Caco-2 (cell line): ENCODE data around the gene HOXB4. TPM values are rescaled to one million over a fixed set of nuclear protein-coding genes. Genes with fewer than 3 reads are reported as not detected.

ENCODE experiments used
- BruUV-seq: library from RNA; stranded (reverse); fragments of 400-500 nt; replicated peaks from 2 replicates; lab custom pipeline; 2021; lab: Mats Ljungman, UMichigan
- CTCF ChIA-PET: fragments of 300-600 bp; sonication (Branson Sonifier 250); formaldehyde crosslinking; loops from one replicate; lab custom pipeline; 2022; ENCODE audit warnings: antibody characterized with exemption; lab: Charles Lee
- POLR2A ChIA-PET: fragments of 300-600 bp; sonication (Branson Sonifier 250); formaldehyde crosslinking; loops from one replicate; lab custom pipeline; 2022; ENCODE audit warnings: antibody characterized with exemption; lab: Charles Lee
- DNase-seq, 2 experiments: peaks; one replicate each; pipeline versions ENCODE4 v3.0.0 to v3.0.0-alpha.2; 2020 to 2022
- H3K27me3 ChIP-seq: replicated peaks from 2 replicates; pipeline ENCODE4 v1.6.0; 2011; ENCODE audit warnings: low read length; ENCODE audit not compliant: control insufficient read depth, insufficient read depth
- H3K36me3 ChIP-seq: 2 replicates; pipeline ENCODE4 v1.5.1; 2011; ENCODE audit warnings: low read length; ENCODE audit not compliant: control insufficient read depth, insufficient read depth
- H3K4me1 ChIP-seq: fragments of 250-450 bp; sonication (Bioruptor Pico); 2 replicates; pipeline ENCODE4 v1.5.1; 2020; ENCODE audit warnings: mild to moderate bottlenecking
- H3K4me3 ChIP-seq: 2 replicates; pipeline ENCODE4 v1.5.1; 2011; ENCODE audit warnings: low read depth, mild to moderate bottlenecking, control low read depth, low read length
- H3K9me3 ChIP-seq: fragments of 250-450 bp; sonication (Bioruptor Pico); 2 replicates; pipeline ENCODE4 v1.5.1; 2020; ENCODE audit warnings: mild to moderate bottlenecking, moderate library complexity
- H3K27ac Mint-ChIP-seq: one replicate; pipeline ENCODE4 v1.8.0; 2022; ENCODE audit warnings: mixed read lengths; ENCODE audit not compliant: unreplicated experiment
- H3K27me3 Mint-ChIP-seq: one replicate; pipeline ENCODE4 v1.8.0; 2022; ENCODE audit warnings: mixed read lengths; ENCODE audit not compliant: insufficient read depth, unreplicated experiment
- H3K36me3 Mint-ChIP-seq: one replicate; pipeline ENCODE4 v1.8.0; 2022; ENCODE audit warnings: mild to moderate bottlenecking, mixed read lengths; ENCODE audit not compliant: insufficient read depth, unreplicated experiment
- H3K4me1 Mint-ChIP-seq: one replicate; pipeline ENCODE4 v1.8.0; 2022; ENCODE audit warnings: low read depth, mixed read lengths; ENCODE audit not compliant: unreplicated experiment
- H3K4me3 Mint-ChIP-seq: one replicate; pipeline ENCODE4 v1.8.0; 2022; ENCODE audit warnings: mild to moderate bottlenecking, moderate library complexity, mixed read lengths; ENCODE audit not compliant: unreplicated experiment
- H3K9me3 Mint-ChIP-seq: one replicate; pipeline ENCODE4 v1.8.0; 2022; ENCODE audit warnings: mixed read lengths; ENCODE audit not compliant: unreplicated experiment
- CTCF ChIP-seq, 2 experiments: fragments of 200-600 bp in 1 of 2; IDR thresholded peaks; 1 replicate in 1 of 2; 2 replicates in 1 of 2; pipeline versions ENCODE4 v1.5.1 to v1.8.0; 2011 to 2022; ENCODE audit warnings: antibody characterized with exemption in 1 of 2, control low read depth in 1 of 2, inconsistent platforms in 1 of 2, low read depth in 1 of 2, low read length in 1 of 2, mild to moderate bottlenecking in 1 of 2, moderate library complexity in 1 of 2; ENCODE audit not compliant: insufficient read depth in 1 of 2, severe bottlenecking in 1 of 2, unreplicated experiment in 1 of 2
- intact Hi-C: fragments of 100-400 bp; cut with micrococcal nuclease; formaldehyde crosslinking; loops from one replicate; pipeline ENCODE4 v1.10.0; 2022; ENCODE audit not compliant: unreplicated experiment
- total RNA-seq: library from RNA; stranded (reverse); gene quantifications from 2 replicates; pipeline ENCODE4 v1.2.3, GENCODE V29; 2022

HOXB4 gene
- total RNA-seq, 1 experiment from 2014 or later, result 3.4 TPM

- ChIA-PET POLR2A (no interaction called here), CTCF (interaction anchor here (1.1 to 2.5 kb wide), 3 partner anchors 25 to 37 kb away, joined by 3 to 5 read pairs (median 4); no protein-coding TSS in a partner anchor)
- no peaks in the 10 kb centered on the region for H3K27me3 ChIP-seq
- Mint-ChIP-seq H3K36me3 (no peaks in the 10 kb centered on the region), H3K9me3 (no peaks in the 10 kb centered on the region), H3K4me1 (no peaks in the 10 kb centered on the region), H3K4me3 (no peak overlapping the region), H3K27ac (no peak overlapping the region), H3K27me3 (no peaks in the 10 kb centered on the region)
- H3K4me3 ChIP-seq, result no peak overlapping the region
- no peaks in the 10 kb centered on the region for H3K9me3 ChIP-seq
- no TSS peak for BruUV-seq
- H3K4me1 ChIP-seq, result peaks cover 23% of the 10 kb centered on the region
- intact Hi-C loops, result no loop called here
- TF ChIP-seq CTCF (IDR thresholded peaks at IDR 0.05; ENCODE audit: insufficient read depth in 1 of 2, low read depth in 1 of 2, low read length in 1 of 2, severe bottlenecking in 1 of 2, unreplicated experiment in 1 of 2), result no peak
- no peaks in the 10 kb centered on the region for H3K36me3 ChIP-seq
- DNase-seq, result no peak
Observed at GRCh38 chr17:48529683-48530009, 48.5 kb downstream of the HOXB4 start.

GRCh38 chr17:48528936-48529682 lies 49.0 kb downstream of the HOXB4 start:
- no peaks in the 10 kb centered on the region for H3K27me3 Mint-ChIP-seq

More at GRCh38 chr17:48528936-48529682, 49.0 kb downstream of the HOXB4 start:
- Histone ChIP-seq H3K36me3 (no peaks in the 10 kb centered on the region), H3K4me1 (peaks cover 23% of the 10 kb centered on the region), H3K27me3 (no peaks in the 10 kb centered on the region), H3K9me3 (no peaks in the 10 kb centered on the region), H3K4me3 (no peak overlapping the region)
- no peak overlapping the region for H3K27ac Mint-ChIP-seq
- H3K36me3 Mint-ChIP-seq, result no peaks in the 10 kb centered on the region
- H3K4me1 Mint-ChIP-seq, result no peaks in the 10 kb centered on the region
- intact Hi-C loops, result no loop called here
- H3K4me3 Mint-ChIP-seq, result no peak overlapping the region
- no peak for DNase-seq
- ChIA-PET CTCF (interaction anchor here (0.7 to 1.1 kb wide), 3 partner anchors 26 to 60 kb away, joined by 3 to 4 read pairs (median 3); no protein-coding TSS in a partner anchor), POLR2A (no interaction called here)
- no peak for TF ChIP-seq CTCF (IDR thresholded peaks at IDR 0.05; ENCODE audit: insufficient read depth in 1 of 2, low read depth in 1 of 2, low read length in 1 of 2, severe bottlenecking in 1 of 2, unreplicated experiment in 1 of 2)
- BruUV-seq, result no TSS peak
- no peaks in the 10 kb centered on the region for H3K9me3 Mint-ChIP-seq
